H7 (cell line): ENCODE data around the gene MSH3. TPM values are rescaled to one million over a fixed set of nuclear protein-coding genes. Genes with fewer than 3 reads are reported as not detected.
"Not testable (repeated sequence)": the region's sequence is repeated elsewhere in the genome, so short reads cannot be mapped to it uniquely, and the experiment has no call there.

Experiments used
- DNase-seq: peaks from one replicate; pipeline ENCODE4 v3.0.0; 2012
- H3K27me3 ChIP-seq: 2 replicates; pipeline ENCODE4 v1.6.0; 2011; ENCODE audit warnings: mild to moderate bottlenecking, low read length; ENCODE audit not compliant: control insufficient read depth, insufficient read depth
- H3K36me3 ChIP-seq: replicated peaks from 2 replicates; pipeline ENCODE4 v1.5.1; 2011; ENCODE audit warnings: low read length; ENCODE audit not compliant: control insufficient read depth, insufficient read depth
- H3K4me3 ChIP-seq: 2 replicates; pipeline ENCODE4 v1.5.1; 2011; ENCODE audit warnings: low read depth, mild to moderate bottlenecking, control low read depth, low read length, moderate library complexity; ENCODE audit not compliant: insufficient read depth
- total RNA-seq: library from RNA; depleted of rRNA; stranded (reverse); fragments of >200 nt; shearing (Covaris generic); gene quantifications from 2 replicates; pipeline ENCODE4 v1.2.3, GENCODE V29; 2014

MSH3 gene
- total RNA-seq, 1 experiment from 2014 or later, result 10.1 TPM

DNA sequence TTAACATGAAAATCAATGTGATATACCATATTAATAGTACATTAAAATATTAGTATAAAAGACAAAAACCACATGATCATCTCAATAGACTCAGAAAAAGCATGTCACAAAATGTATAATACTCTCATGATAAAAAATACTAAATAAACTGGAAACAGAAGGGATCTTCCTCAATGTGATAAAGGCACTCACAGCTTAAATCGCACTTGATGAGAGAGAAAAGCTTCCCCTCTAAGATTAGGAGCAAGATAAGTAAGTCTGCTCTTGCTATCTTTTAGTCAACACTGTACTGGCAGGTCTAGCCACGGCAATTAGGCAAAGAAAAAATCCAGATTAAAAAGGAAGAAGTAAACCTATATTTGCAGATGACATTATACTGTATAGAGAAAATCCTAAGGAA, 21.8 kb upstream of the MSH3 start:
- no peaks in the 10 kb centered on the region for H3K27me3 ChIP-seq
- no peak overlapping the region for H3K4me3 ChIP-seq
- no peak for DNase-seq
- H3K36me3 ChIP-seq, result peaks cover 3% of the 10 kb centered on the region

DNA sequence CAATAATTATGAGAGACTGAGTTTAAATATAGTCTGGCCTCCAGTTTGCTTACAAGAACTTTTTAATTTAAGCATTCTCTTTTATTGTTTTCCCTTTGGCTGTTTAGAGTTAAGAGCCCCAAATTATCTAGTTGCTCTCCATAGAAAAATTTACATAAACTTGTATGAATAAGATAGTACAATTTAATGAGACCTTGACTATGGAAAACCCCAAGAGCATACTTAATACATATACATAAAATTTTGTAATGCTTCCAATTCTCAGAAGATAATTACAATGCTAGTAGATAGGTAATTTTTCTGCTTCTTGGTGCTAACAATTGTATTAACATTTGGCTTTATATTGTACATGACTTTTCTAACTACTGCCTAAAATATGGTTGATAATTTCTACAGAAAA, 20.3 kb upstream of the MSH3 start:
- DNase-seq, result no peak

DNA sequence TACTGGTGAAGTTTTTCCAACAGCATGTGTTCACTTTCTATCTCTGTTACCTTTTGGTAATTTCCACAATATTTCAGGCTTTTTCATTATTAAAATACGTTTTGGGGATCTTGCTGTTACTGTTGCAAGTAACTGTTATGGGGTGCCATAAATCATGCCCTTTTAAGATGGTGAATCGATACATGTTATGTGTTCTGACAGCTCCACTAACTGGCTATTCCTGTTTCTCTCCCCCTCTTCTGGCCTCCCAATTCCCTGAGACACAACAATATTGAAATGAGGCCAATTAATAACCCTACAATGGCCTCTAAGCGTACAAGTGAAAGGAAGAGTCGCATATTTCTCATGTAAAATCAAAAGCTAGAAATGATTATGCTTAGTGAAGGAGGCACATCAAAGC, 13.1 kb upstream of the MSH3 start:
- no peak for DNase-seq
- H3K36me3 ChIP-seq, result peaks cover 7% of the 10 kb centered on the region
- no peaks in the 10 kb centered on the region for H3K27me3 ChIP-seq
- H3K4me3 ChIP-seq, result no peak overlapping the region

More for the DNA sequence above, 20.3 kb upstream of the MSH3 start:
- Histone ChIP-seq H3K36me3 (peaks cover 3% of the 10 kb centered on the region), H3K27me3 (no peaks in the 10 kb centered on the region), H3K4me3 (no peak overlapping the region)

DNA sequence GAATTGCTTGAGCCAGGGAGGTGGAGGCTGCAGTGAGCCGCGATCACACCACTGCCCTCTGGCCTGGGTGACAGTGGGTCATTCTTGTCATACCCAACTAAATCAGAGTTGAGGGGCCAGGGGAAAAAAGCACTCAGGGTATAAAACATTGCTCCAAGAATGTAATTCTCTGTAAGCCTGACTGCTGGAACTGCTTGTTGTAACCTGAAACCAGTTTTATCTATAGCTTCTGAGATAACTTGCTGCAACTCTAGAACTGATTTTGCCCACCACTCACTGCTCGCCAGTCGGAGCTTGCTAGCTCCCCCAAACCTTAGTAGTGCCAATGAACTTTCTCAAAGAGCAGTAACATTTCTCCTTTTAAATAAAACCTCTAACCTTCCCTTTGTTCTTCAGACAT, 9.6 kb upstream of the MSH3 start:
- Histone ChIP-seq H3K4me3 (no peak overlapping the region), H3K27me3 (no peaks in the 10 kb centered on the region), H3K36me3 (peaks cover 15% of the 10 kb centered on the region)
- no peak for DNase-seq

DNA sequence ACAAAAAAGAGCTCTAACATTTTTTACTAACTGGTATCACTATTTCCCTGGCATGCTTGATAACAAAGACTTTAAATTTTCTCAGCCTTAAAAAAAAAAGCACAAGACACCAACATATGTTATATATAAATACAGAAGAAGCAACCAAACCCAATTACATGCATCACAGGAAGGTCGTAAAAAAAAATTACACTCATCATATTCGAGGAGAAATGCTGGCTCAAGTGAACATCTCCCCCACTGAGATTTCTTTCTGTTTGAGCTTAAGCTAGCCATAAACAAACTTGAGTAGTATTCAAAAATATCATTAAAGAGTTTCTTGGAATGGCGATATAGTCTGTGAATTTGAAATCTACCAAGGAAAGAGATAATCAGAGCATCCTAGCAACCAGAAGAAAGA, 7.5 kb upstream of the MSH3 start:
- Histone ChIP-seq H3K4me3 (no peak overlapping the region), H3K27me3 (no peaks in the 10 kb centered on the region), H3K36me3 (peaks cover 12% of the 10 kb centered on the region)
- no peak for DNase-seq

DNA sequence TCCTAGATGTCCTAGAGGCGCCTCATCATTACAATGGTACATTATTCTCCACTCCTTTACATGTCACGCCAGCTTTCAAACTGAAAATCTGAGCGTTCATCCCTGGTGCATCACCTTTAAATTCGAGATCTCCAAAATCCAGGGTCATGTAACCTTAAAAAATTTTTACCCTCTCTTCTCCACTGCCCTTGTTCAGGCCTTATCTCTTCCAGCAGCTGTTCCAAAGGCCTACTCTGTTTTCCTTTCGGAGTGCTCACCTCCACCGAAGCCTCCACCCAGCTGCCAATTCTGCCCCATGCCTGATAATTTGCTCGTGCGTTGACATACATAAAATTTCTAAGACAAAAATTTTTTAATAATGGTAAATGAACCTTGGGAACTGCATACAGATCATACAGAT, 950 bp upstream of the MSH3 start:
- H3K36me3 ChIP-seq, result peaks cover 5% of the 10 kb centered on the region
- H3K4me3 ChIP-seq, result peak overlapping the region; percentile 97
- no peaks in the 10 kb centered on the region for H3K27me3 ChIP-seq
- DNase-seq, result no peak

DNA sequence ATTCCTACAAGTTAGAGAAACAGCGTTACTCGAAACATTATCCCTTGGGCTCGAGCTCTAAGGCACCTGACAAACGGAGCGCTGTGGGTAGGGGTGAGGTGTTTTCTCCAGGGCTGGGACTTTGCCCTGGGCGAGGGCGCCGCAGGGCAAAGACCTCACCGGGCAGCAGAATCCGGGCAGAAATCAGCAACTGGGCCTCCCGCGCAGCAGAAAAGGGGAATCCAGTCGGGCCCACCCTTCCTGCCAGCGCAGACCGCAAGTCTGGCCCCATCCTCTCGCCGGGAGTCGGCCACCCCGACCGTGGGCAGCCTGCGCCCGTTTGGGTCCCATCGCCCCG, 430 bp upstream of the MSH3 start:
- peak overlapping the region; percentile 97 for H3K4me3 ChIP-seq
- H3K27me3 ChIP-seq, result no peaks in the 10 kb centered on the region
- DNase-seq, result peak; percentile 66
- H3K36me3 ChIP-seq, result peaks cover 5% of the 10 kb centered on the region

DNA sequence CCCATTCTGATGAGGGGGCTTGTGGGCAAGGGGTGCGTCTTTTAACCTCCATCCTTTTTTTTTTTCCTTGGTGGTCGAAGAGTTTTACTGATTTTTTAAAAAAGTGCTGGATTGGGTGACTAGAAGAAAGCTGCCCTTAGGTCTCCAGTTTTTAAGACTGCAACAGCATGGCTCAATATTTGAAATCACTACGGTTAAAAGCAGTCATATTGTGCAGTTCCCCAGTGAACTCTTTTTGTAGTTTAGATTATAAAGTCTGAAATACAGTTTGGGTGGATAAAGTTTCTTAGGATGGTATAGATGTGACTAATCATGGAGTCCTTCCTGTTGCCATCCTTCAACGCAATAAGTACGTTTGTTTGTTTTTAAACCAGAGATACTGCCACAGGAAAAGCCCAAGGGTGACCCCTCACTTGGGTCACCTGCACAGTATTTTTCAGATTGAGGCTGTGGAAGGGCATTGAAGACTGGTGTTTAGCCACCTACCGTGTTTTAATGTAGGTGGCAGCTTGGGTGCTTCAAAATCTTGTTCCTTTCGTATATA, 851 bp downstream of the MSH3 start:
- peaks cover 7% of the 10 kb centered on the region for H3K36me3 ChIP-seq
- no peak for DNase-seq
- peak overlapping the region; percentile 30 for H3K4me3 ChIP-seq
- no peaks in the 10 kb centered on the region for H3K27me3 ChIP-seq

DNA sequence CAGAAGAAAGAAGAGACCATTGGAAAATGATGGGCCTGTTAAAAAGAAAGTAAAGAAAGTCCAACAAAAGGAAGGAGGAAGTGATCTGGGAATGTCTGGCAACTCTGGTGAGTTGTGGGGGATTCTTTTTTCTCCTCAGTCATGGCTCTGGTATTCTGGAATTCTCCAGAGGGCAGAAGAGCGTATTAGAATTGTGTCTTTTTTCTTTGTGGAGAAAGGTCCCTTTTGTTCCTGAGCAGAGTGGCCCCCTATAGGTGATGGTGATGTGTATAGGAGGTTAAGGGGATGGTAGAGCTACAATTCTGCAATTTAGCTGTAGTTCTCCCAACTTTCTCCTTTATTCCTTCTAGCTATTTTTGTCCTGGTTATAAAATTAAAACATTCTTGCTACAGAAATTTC, 2.0 kb downstream of the MSH3 start:
- peaks cover 7% of the 10 kb centered on the region for H3K36me3 ChIP-seq
- DNase-seq, result no peak
- H3K27me3 ChIP-seq, result no peaks in the 10 kb centered on the region
- no peak overlapping the region for H3K4me3 ChIP-seq

DNA sequence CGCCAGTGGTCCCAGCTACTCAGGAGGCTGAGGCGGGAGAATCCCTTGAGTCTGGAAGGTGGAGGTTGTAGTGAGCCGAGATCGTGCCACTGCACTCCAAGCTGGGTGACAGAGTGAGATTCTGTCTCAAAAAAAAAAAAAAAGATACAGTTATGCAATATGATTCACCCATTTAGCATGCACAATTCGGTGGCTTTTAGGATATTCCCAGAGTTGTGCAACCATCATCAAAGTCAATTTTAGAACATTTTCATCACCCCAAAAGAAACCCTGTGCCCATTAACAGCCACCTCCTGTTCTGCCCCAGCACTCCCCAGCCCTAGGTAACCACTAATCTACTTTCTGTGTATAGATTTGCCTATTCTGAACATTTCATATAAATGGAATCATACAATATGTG, 4.7 kb downstream of the MSH3 start:
- DNase-seq, result no peak
- H3K4me3 ChIP-seq, result no peak overlapping the region
- peaks cover 7% of the 10 kb centered on the region for H3K36me3 ChIP-seq
- H3K27me3 ChIP-seq, result no peaks in the 10 kb centered on the region

DNA sequence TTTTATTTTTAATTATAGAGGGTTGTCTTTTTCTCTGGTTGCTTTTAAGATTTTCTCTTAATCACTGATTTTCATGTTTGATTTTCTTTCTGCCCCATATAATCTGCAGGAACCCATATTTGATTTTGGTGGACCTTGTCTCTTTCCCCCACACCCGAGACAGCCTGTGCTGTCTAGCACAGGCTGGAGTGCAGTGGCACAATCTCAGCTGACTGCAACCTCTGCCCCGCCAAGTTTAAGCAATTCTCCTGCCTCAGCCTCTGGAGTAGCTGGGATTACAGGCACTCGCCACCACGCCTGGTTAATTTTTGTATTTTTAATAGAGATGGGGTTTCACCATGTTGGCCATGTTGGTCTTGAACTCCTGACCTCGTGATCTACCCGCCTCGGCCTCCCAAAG, 6.2 kb downstream of the MSH3 start:
- not testable (repeated sequence) for H3K27me3 ChIP-seq, H3K36me3 ChIP-seq, DNase-seq, H3K4me3 ChIP-seq

DNA sequence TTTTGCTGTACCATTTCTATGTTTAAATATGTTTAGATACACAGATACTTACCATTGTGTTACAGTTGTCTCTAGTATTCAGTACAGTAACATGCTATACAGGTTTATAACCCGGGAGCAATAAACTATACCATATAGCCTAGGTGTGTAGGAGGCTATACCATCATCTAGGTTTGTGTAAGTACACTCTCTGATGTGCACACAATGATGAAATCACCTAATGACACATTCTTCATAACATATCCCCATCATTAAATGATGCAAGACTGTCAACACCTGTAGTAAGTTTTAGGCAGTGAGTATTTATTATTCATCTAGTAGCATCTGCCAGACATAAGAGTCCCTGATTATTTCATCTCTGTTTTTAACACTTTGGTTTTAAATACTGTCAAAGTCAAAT, 7.7 kb downstream of the MSH3 start:
- no peaks in the 10 kb centered on the region for H3K27me3 ChIP-seq
- DNase-seq, result no peak
- H3K4me3 ChIP-seq, result no peak overlapping the region
- H3K36me3 ChIP-seq, result peaks cover 7% of the 10 kb centered on the region

DNA sequence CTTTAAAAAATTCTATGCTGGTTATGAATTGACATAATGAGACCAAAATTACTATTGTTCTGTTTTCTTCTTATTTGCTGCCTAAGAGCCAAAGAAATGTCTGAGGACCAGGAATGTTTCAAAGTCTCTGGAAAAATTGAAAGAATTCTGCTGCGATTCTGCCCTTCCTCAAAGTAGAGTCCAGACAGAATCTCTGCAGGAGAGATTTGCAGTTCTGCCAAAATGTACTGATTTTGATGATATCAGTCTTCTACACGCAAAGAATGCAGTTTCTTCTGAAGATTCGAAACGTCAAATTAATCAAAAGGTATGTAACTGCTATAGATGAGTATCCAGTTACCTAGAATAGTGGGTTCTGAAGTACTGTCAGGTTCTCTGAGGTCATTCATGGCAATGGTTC, 10.6 kb downstream of the MSH3 start:
- no peak for DNase-seq
- Histone ChIP-seq H3K4me3 (no peak overlapping the region), H3K36me3 (no peaks in the 10 kb centered on the region; the same call in 1 of the 2 replicates), H3K27me3 (no peaks in the 10 kb centered on the region)

DNA sequence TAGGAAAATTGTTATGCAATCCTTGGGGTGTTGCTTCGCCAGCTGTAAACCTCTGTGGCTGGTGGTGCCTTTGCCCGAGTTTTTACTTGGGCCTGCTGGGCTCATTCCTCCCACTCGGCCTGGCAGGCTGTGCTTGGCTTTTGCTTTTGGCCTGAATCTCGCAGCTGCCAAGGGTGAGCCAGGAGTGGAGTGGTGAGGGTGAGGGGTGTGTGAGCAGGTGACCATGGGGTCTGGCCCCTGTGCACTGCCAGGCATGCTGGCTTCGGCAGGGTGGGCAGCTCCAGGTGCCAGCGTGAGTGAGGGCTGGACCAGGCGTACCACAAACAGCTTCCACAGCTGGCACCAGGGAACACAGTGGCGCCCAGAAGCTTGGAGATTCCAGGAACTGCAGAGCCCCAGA, 12.9 kb downstream of the MSH3 start:
- Histone ChIP-seq H3K27me3 (no peaks in the 10 kb centered on the region), H3K4me3 (no peak overlapping the region), H3K36me3 (no peaks in the 10 kb centered on the region)
- no peak for DNase-seq

DNA sequence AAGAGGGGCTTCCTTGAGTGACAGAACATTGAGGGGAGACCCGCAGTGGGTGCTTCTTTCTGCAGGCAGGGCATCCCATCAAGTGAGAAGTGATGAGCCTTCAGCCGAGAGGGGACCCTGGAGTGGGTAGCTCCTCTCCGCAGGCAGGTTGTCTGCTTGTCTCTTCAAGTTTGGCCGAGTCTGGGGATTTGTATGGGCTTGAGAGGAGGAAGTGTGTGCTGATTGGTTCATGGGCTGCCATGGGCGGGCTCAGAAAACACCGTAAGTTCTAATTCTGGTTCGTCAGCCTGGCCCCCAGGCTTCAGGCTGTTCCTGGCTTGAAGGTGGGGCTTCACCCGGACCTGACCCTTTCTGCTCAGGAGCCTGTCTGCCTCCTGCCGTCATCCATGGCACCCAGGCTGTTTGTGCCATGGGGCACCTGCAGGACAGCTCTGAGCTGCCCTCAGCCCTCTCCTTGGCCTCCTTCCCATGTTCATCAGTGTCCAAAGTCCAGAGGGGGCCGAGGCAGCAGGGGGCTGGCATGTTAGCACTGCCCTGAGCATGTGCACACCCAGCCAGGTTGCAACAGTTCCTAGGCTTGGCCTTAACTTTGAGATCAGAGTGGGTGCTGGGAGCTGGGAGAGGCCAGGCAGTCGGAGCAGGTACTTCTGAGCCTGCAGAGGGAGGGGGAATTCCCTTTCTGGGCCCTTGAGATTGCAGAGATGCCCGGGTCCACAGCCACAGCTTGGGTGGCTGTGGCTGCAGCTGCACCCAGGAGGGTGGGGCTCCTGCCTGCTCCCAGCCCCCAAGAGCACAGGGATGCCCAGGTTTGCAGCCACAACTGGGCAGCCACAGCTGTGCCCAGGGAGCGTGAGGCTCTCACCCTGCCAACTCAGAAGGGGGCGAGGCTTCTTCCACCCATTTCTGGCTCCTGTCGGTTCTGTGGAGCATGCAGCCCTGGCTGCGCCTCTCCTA, 13.8 kb downstream of the MSH3 start:
- Histone ChIP-seq H3K4me3 (no peak overlapping the region), H3K36me3 (peaks cover 3% of the 10 kb centered on the region), H3K27me3 (no peaks in the 10 kb centered on the region)
- DNase-seq, result peak; percentile 31
